Stimulated activated CD4-positive, alpha-beta T cell treated with anti-CD3 and anti-CD28 coated beads, Interleukin-4, amount 100 ng/mL, for 24 hours (primary cell): ENCODE measurements around the gene SLC29A4.
"Not testable (repeated sequence)": the region's sequence is repeated elsewhere in the genome, so short reads cannot be mapped to it uniquely, and the experiment has no call there.

ENCODE experiments used
- DNase-seq: peaks from one replicate; pipeline ENCODE4 v3.0.0-alpha.2; 2020

Gene SLC29A4

GRCh38 chr7:5274985-5275431, 7.7 kb upstream of the SLC29A4 start:
- DNase-seq = not testable (repeated sequence)

GRCh38 chr7:5275510-5275909, 7.2 kb upstream of the SLC29A4 start:
- not testable (repeated sequence) for DNase-seq

GRCh38 chr7:5276123-5276522, 6.6 kb upstream of the SLC29A4 start:
- not testable (repeated sequence) for DNase-seq

GRCh38 chr7:5276611-5277010, 6.1 kb upstream of the SLC29A4 start:
- DNase-seq = no peak

- DNase-seq = no peak
Measured at GRCh38 chr7:5278766-5279165, 4.0 kb upstream of the SLC29A4 start.

- DNase-seq = no peak
Measured at GRCh38 chr7:5279734-5280133, 3.0 kb upstream of the SLC29A4 start.

- DNase-seq = not testable (repeated sequence)
Measured at GRCh38 chr7:5281598-5282500, 894 bp upstream of the SLC29A4 start.

- DNase-seq = no peak
Measured at GRCh38 chr7:5283421-5284303, 919 bp downstream of the SLC29A4 start.

GRCh38 chr7:5284304-5285281, 1.9 kb downstream of the SLC29A4 start:
- DNase-seq = no peak

- no peak for DNase-seq
Measured at GRCh38 chr7:5286933-5287332, 4.2 kb downstream of the SLC29A4 start.

GRCh38 chr7:5287373-5287772, 4.6 kb downstream of the SLC29A4 start:
- DNase-seq = not testable (repeated sequence)

- DNase-seq = no peak
Measured at GRCh38 chr7:5287802-5288201, 5.1 kb downstream of the SLC29A4 start.

GRCh38 chr7:5288560-5288959, 5.8 kb downstream of the SLC29A4 start:
- DNase-seq = not testable (repeated sequence)

- no peak for DNase-seq
Measured at GRCh38 chr7:5289355-5289754, 6.6 kb downstream of the SLC29A4 start.

GRCh38 chr7:5291301-5291700, 8.6 kb downstream of the SLC29A4 start:
- no peak for DNase-seq

- not testable (repeated sequence) for DNase-seq
Measured at GRCh38 chr7:5291711-5292335, 9.1 kb downstream of the SLC29A4 start.

- no peak for DNase-seq
Measured at GRCh38 chr7:5294169-5294987, 11.6 kb downstream of the SLC29A4 start.

- no peak for DNase-seq
Measured at GRCh38 chr7:5295039-5296014, 12.6 kb downstream of the SLC29A4 start.

- DNase-seq = no peak
Measured at GRCh38 chr7:5296015-5296610, 13.4 kb downstream of the SLC29A4 start.
